ENCODE measurements around the gene MRFAP1. TPM values are rescaled to one million over a fixed set of nuclear protein-coding genes. Genes with fewer than 3 reads are reported as not detected.

Gene MRFAP1
- total RNA-seq (2022; extraction: Qiagen RNA extraction; ENCODE audit: low read depth) = 234 to 277 TPM (median 251 TPM) in 5 replicates

GRCh38 chr4:6640292-6641163 is at the start of gene MRFAP1:
TSS of gene MRFAP1 (plus strand) at chr4:6640685. CDS start at chr4:6640863, 178 bp downstream.

Other genes starting within 250 kb of the MRFAP1 start
- gene PPP2R2C, start 168.1 kb upstream of the MRFAP1 start, total RNA-seq (2022; extraction: Qiagen RNA extraction; ENCODE audit: low read depth) = 26.6 to 40.8 TPM (median 36.9 TPM) in 5 replicates
- 7.3 to 10.7 TPM (median 9.6 TPM) in 5 replicates for gene MAN2B2, start 65.5 kb upstream of the MRFAP1 start, total RNA-seq (2022; extraction: Qiagen RNA extraction; ENCODE audit: low read depth)
- gene S100P, start 53.2 kb downstream of the MRFAP1 start, total RNA-seq (2022; extraction: Qiagen RNA extraction; ENCODE audit: low read depth) = 34.1 to 83.8 TPM (median 64.8 TPM) in 5 replicates
- 30.3 to 39.2 TPM (median 35.1 TPM) in 5 replicates for gene MRFAP1L1, start 69.2 kb downstream of the MRFAP1 start, total RNA-seq (2022; extraction: Qiagen RNA extraction; ENCODE audit: low read depth)
- gene BLOC1S4, start 75.5 kb downstream of the MRFAP1 start, total RNA-seq (2022; extraction: Qiagen RNA extraction; ENCODE audit: low read depth) = 14.5 to 18.0 TPM (median 16.5 TPM) in 5 replicates
- gene KIAA0232, start 142.0 kb downstream of the MRFAP1 start, total RNA-seq (2022; extraction: Qiagen RNA extraction; ENCODE audit: low read depth) = 6.3 to 13.4 TPM (median 10.7 TPM) in 5 replicates